ENCODE results near the gene MINAR1.

Gene MINAR1

DNA sequence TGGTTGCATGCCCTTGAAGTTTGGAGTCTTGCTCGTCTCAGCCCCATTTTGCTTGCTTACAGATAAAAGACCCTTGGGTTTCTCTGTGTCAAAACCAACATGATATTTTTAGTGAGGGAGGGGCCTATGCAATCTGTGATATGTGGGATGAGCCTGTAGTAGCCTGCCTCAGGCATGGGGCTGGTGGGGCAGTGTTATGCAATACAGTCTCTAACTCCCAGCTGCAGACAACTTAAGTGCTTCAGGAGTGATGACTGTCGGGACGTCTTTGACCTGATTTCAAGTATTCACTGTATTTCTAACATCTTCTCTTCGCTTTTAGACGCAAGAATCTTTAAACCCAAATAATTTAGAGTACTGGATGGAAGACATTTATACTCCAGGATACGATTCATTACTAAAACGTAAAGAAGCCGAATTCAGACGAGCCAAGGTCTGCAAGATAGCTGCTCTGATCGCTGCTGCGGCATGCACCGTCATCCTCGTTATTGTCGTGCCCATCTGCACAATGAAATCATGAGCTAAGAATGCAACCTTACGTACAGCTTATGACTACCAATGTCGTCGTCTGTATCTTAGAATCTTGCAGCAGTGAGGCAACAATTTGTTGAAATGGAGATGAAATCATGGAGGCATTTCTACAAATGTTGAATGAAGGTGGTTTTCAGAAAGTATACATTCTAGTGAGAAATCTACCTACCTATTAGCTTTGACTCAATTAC lies 35.9 kb downstream of the MINAR1 start:
- CTCF ChIA-PET, result interaction anchor here (1.7 kb wide), 1 partner anchor 25 kb away, joined by 3 read pairs; no protein-coding TSS in a partner anchor
- no peak for DNase-seq (ENCODE audit: extremely low spot score)
- POLR2A ChIA-PET, result no interaction called here
- TF ChIP-seq, protein P1, sequence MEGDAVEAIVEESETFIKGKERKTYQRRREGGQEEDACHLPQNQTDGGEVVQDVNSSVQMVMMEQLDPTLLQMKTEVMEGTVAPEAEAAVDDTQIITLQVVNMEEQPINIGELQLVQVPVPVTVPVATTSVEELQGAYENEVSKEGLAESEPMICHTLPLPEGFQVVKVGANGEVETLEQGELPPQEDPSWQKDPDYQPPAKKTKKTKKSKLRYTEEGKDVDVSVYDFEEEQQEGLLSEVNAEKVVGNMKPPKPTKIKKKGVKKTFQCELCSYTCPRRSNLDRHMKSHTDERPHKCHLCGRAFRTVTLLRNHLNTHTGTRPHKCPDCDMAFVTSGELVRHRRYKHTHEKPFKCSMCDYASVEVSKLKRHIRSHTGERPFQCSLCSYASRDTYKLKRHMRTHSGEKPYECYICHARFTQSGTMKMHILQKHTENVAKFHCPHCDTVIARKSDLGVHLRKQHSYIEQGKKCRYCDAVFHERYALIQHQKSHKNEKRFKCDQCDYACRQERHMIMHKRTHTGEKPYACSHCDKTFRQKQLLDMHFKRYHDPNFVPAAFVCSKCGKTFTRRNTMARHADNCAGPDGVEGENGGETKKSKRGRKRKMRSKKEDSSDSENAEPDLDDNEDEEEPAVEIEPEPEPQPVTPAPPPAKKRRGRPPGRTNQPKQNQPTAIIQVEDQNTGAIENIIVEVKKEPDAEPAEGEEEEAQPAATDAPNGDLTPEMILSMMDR (IDR thresholded peaks at IDR 0.05; ENCODE audit: control extremely low read depth, extremely low read depth, low read depth, missing control alignments), result no peak

DNA sequence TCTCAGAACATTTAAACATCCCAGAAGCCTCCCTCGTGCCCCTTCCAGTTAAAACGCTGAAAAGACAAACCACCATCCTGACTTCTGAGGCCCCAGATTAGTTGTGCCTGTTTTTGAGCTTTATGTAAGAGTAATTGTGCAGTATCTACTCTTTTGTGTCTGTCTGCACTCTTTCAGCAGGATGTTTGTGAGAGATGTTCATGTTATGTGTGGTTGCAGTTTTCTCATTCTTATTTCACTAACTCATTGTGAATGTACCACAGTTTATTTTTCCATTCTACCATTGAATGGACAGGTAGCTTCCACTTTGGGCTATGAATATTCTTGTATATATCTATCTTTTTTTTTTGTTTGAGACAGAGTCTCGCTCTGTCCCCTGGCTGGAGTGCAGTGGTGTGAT lies 40.3 kb downstream of the MINAR1 start:
- POLR2A ChIA-PET, result no interaction called here
- CTCF ChIA-PET, result interaction anchor here (1.2 kb wide), 1 partner anchor 9 kb away, joined by 5 read pairs; no protein-coding TSS in a partner anchor
- DNase-seq (ENCODE audit: extremely low spot score), result no peak
- TF ChIP-seq, protein P1 (IDR thresholded peaks at IDR 0.05; ENCODE audit: control extremely low read depth, extremely low read depth, low read depth, missing control alignments), result no peak

DNA sequence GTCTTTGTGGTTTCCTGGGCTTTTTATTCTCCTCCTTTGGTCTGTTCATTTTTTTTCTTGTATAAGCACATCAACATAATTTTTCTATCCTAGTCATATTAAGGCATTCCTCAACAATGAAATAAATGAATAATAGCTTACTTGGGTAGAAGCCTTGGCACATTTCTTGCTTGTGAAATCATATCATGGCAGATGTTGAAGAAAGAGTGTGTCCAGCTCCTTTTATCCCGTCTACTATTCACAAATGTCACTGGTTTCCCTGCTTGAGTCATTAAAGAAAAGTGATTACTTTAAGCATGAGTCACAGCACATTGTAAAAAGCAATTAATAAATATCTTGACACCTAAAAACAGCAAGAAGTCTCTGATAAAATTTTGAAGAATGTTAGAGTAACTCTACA lies 42.1 kb downstream of the MINAR1 start:
- DNase-seq (ENCODE audit: extremely low spot score), result no peak
- TF ChIP-seq, protein P1 (IDR thresholded peaks at IDR 0.05; ENCODE audit: control extremely low read depth, extremely low read depth, low read depth, missing control alignments), result no peak
- POLR2A ChIA-PET, result no interaction called here
- CTCF ChIA-PET, result no interaction called here

DNA sequence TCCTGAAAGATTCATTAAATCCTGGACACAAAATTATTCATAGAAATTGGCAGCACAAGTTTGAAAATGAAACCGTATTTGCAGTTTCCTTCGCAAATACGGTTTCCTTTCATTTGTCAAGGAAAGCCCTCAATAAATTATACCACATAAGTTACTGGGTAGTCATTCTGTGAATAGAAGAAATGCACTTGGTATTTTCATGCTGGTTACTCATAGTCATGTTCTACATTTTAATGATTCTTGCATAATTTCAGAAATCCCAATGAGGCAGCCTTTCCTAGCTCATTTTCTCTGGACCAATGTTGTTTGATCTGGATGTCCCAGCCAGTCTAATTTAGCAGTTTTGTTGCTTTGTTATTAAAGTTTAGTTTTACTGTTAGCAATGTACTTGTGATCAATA lies 43.2 kb downstream of the MINAR1 start:
- ChIA-PET CTCF (no interaction called here), POLR2A (no interaction called here)
- DNase-seq (ENCODE audit: extremely low spot score), result no peak
- TF ChIP-seq, protein P1 (IDR thresholded peaks at IDR 0.05; ENCODE audit: control extremely low read depth, extremely low read depth, low read depth, missing control alignments), result no peak

DNA sequence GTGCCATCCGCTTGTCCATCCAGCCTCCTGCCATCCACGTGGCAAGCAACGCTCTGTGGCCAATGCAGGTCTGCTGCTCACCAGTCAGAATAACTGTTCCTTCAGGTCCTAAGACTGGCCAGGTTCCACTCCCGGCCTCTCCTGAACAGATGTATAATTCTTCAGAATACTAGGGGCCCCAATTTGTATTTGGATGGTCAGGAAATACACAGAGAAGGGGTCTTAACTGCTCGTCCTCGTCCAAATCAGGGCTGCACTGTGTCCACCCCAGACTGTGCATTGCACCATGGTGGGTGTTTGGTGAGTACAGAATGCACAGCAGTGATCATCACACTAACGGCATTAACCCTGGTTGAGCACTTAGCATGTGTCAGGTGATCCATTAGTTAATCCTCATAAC lies 46.0 kb downstream of the MINAR1 start:
- no peak for DNase-seq (ENCODE audit: extremely low spot score)
- TF ChIP-seq, protein P1 (IDR thresholded peaks at IDR 0.05; ENCODE audit: control extremely low read depth, extremely low read depth, low read depth, missing control alignments), result no peak
- POLR2A ChIA-PET, result no interaction called here
- CTCF ChIA-PET, result no interaction called here

DNA sequence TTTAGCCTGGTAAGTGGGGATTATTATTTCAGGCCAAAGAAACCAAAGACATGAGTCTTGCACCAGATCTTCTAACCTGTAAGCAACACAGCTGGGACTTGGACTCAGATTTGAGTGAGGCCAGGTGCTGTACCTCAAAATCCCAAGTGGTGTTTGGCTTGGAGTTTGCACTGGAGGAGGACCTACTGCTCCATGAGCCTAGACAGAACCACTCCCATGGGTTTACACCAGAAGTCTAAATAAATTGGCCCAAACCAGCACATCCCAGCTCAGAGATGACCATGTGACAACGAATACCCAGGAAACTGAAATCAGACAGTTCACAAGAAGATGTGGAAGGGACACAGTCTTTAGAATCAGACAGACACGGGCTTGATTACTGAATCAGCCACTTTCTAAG lies 47.5 kb downstream of the MINAR1 start:
- DNase-seq (ENCODE audit: extremely low spot score), result no peak
- TF ChIP-seq, protein P1 (IDR thresholded peaks at IDR 0.05; ENCODE audit: control extremely low read depth, extremely low read depth, low read depth, missing control alignments), result no peak
- POLR2A ChIA-PET, result no interaction called here
- CTCF ChIA-PET, result interaction anchor here (1.0 to 1.3 kb wide), 2 partner anchors 22 to 27 kb away, joined by 3 to 4 read pairs; no protein-coding TSS in a partner anchor

Measured in GM10248 (cell line).